B cell (primary cell): ENCODE data around the gene DDR1. TPM values are rescaled to one million over a fixed set of nuclear protein-coding genes. Genes with fewer than 3 reads are reported as not detected.

Source experiments
- ATAC-seq: fragments of 200-7000 bp; cut with Tn5 transposase; one replicate; pipeline ENCODE4 v1.10.0; 2021; ENCODE audit warnings: low read depth, mild to moderate bottlenecking, moderate number of reproducible peaks, moderate library complexity
- CTCF ChIA-PET: fragments of 350-600 bp; sonication (Branson Sonifier 250); formaldehyde crosslinking; loops from one replicate; lab custom pipeline; 2021; ENCODE audit warnings: antibody characterized with exemption, inconsistent platforms; lab: Charles Lee
- POLR2A ChIA-PET: fragments of 350-600 bp; sonication (Branson Sonifier 250); formaldehyde crosslinking; loops from one replicate; lab custom pipeline; 2021; ENCODE audit warnings: antibody characterized with exemption; lab: Charles Lee
- DNase-seq: peaks from one replicate; pipeline ENCODE4 v3.0.0; 2013
- H2AFZ ChIP-seq: 2 replicates; pipeline ENCODE4 v1.6.1; 2012; ENCODE audit warnings: mild to moderate bottlenecking, low read depth, low read length; ENCODE audit not compliant: insufficient read depth, poor library complexity, severe bottlenecking
- H3K27ac ChIP-seq, 2 donors: 1 replicate in 1 of 2; 2 replicates in 1 of 2; pipeline ENCODE4 v1.5.1; 2012 to 2013; ENCODE audit warnings: low read length in 2 of 2, mild to moderate bottlenecking in 2 of 2, moderate library complexity in 1 of 2
- H3K27me3 ChIP-seq, 4 experiments: fragments of 200-600 bp in 1 of 4; sonication (generic) in 1 of 4; replicated peaks in 1 of 4; 1 replicate in 2 of 4; 2 replicates in 2 of 4; pipeline versions ENCODE4 v1.6.1 to v1.7.0; 2013 to 2016; ENCODE audit warnings: low read length in 3 of 4, mild to moderate bottlenecking in 2 of 4, mixed read lengths in 1 of 4, moderate library complexity in 1 of 4; ENCODE audit not compliant: insufficient read depth in 4 of 4, control insufficient read depth in 3 of 4; ENCODE audit errors: control extremely low read depth in 1 of 4
- H3K36me3 ChIP-seq, 2 experiments: replicated peaks in 1 of 2; 1 replicate in 1 of 2; 2 replicates in 1 of 2; pipeline versions ENCODE4 v1.6.1 to v1.7.1; 2013; ENCODE audit warnings: low read length in 1 of 2; ENCODE audit not compliant: insufficient read depth in 2 of 2, control insufficient read depth in 1 of 2; ENCODE audit errors: control extremely low read depth in 1 of 2, extremely low read depth in 1 of 2
- H3K4me1 ChIP-seq, 2 donors: fragments of 200-600 bp in 1 of 2; sonication (generic) in 1 of 2; 1 replicate in 1 of 2; 2 replicates in 1 of 2; pipeline versions ENCODE4 v1.5.1 to v1.6.1; 2013 to 2017; ENCODE audit warnings: low read length in 2 of 2; ENCODE audit not compliant: control insufficient read depth in 2 of 2, insufficient read depth in 2 of 2
- H3K4me2 ChIP-seq: replicated peaks from 2 replicates; pipeline ENCODE3; 2012; ENCODE audit warnings: mild to moderate bottlenecking, low read depth, low read length; ENCODE audit not compliant: poor library complexity, severe bottlenecking
- H3K4me3 ChIP-seq, 5 experiments: fragments of 200-600 bp in 1 of 5; sonication (generic) in 1 of 5; 1 replicate in 3 of 5; 2 replicates in 2 of 5; pipeline versions ENCODE4 v1.5.1 to v1.7.0; 2011 to 2016; ENCODE audit warnings: low read length in 4 of 5, mild to moderate bottlenecking in 4 of 5, low read depth in 2 of 5, control low read depth in 1 of 5, moderate library complexity in 1 of 5; ENCODE audit not compliant: insufficient read depth in 1 of 5; ENCODE audit errors: control extremely low read depth in 1 of 5, extremely low read depth in 1 of 5
- H3K79me2 ChIP-seq: fragments of 200-600 bp; sonication (generic); one replicate; pipeline ENCODE4 v1.6.0; 2016; ENCODE audit warnings: low read length; ENCODE audit not compliant: control insufficient read depth, insufficient read depth
- H3K9ac ChIP-seq: fragments of 200-600 bp; sonication (generic); 2 replicates; pipeline ENCODE4 v1.6.1; 2017; ENCODE audit warnings: mild to moderate bottlenecking, low read length, moderate library complexity
- H3K9me3 ChIP-seq, 3 donors: one replicate each; pipeline versions ENCODE4 v1.6.1 to v1.7.1; 2013; ENCODE audit warnings: low read length in 2 of 3; ENCODE audit not compliant: control insufficient read depth in 2 of 3, insufficient read depth in 1 of 3; ENCODE audit errors: control extremely low read depth in 1 of 3
- H4K20me1 ChIP-seq: 2 replicates; pipeline ENCODE4 v1.6.0; 2012; ENCODE audit warnings: mild to moderate bottlenecking, low read length; ENCODE audit not compliant: insufficient read depth, control insufficient read depth, poor library complexity, severe bottlenecking
- H3K27ac Mint-ChIP-seq: one replicate; pipeline ENCODE4 v1.8.0; 2021; ENCODE audit warnings: mixed read lengths
- H3K27me3 Mint-ChIP-seq: one replicate; pipeline ENCODE4 v1.8.0; 2021; ENCODE audit warnings: mixed read lengths
- H3K4me1 Mint-ChIP-seq: one replicate; pipeline ENCODE4 v1.8.0; 2021; ENCODE audit warnings: mixed read lengths
- H3K4me3 Mint-ChIP-seq: one replicate; pipeline ENCODE4 v1.8.0; 2021; ENCODE audit warnings: mixed read lengths
- H3K9me3 Mint-ChIP-seq: one replicate; pipeline ENCODE4 v1.8.0; 2022; ENCODE audit warnings: mixed read lengths; ENCODE audit not compliant: insufficient read depth
- EZH2 ChIP-seq: IDR thresholded peaks from 2 replicates; pipeline ENCODE4 v1.6.1; 2012; ENCODE audit warnings: borderline replicate concordance, low read depth, mild to moderate bottlenecking, moderate library complexity, low read length; ENCODE audit not compliant: insufficient read depth, poor library complexity, severe bottlenecking
- WGBS: methylation state at CpG from one replicate; pipeline ENCODE4 v1.1.5; 2013; ENCODE audit warnings: missing lambda C conversion rate; ENCODE audit not compliant: insufficient coverage; 5-methylcytosine and 5-hydroxymethylcytosine counted together
- intact Hi-C: fragments of 100-400 bp; cut with micrococcal nuclease; formaldehyde crosslinking; loops from one replicate; pipeline ENCODE4 v1.10.0; 2022
- polyA plus RNA-seq: library from polyadenylated mRNA; depleted of rRNA; stranded (reverse); fragments of >200 nt; gene quantifications from 2 replicates; pipeline ENCODE4 v1.2.3, GENCODE V29; 2012
- total RNA-seq, 2 donors: library from RNA; stranded (reverse); fragments of 120-200 nt in 1 of 2; gene quantifications; 1 replicate in 1 of 2; 2 replicates in 1 of 2; pipeline versions ENCODE4 v1.2.3 to v1.2.4, GENCODE V29; 2013 to 2022
- TF ChIP-seq, protein P1 (sequence below): fragments of 200-600 bp; IDR thresholded peaks from one replicate; pipeline ENCODE4 v1.8.0; 2022; ENCODE audit warnings: antibody characterized with exemption, mild to moderate bottlenecking

DDR1 gene
- total and polyA plus RNA-seq, 2 donors (not counting 1 experiment from before 2014, with no cell fraction given): 28.8 to 61.7 TPM

GRCh38 chr6:30876039-30876730, 8.1 kb upstream of the DDR1 start:
- ChIA-PET CTCF (interaction anchor here (1.0 to 6.2 kb wide), 8 partner anchors 10 to 211 kb away, joined by 3 to 53 read pairs (median 5); partner anchors contain the start of gene VARS2), POLR2A (no interaction called here)
- no peak overlapping the region for H3K27ac ChIP-seq
- no peaks in the 10 kb centered on the region for H4K20me1 ChIP-seq
- TF ChIP-seq, protein P1, sequence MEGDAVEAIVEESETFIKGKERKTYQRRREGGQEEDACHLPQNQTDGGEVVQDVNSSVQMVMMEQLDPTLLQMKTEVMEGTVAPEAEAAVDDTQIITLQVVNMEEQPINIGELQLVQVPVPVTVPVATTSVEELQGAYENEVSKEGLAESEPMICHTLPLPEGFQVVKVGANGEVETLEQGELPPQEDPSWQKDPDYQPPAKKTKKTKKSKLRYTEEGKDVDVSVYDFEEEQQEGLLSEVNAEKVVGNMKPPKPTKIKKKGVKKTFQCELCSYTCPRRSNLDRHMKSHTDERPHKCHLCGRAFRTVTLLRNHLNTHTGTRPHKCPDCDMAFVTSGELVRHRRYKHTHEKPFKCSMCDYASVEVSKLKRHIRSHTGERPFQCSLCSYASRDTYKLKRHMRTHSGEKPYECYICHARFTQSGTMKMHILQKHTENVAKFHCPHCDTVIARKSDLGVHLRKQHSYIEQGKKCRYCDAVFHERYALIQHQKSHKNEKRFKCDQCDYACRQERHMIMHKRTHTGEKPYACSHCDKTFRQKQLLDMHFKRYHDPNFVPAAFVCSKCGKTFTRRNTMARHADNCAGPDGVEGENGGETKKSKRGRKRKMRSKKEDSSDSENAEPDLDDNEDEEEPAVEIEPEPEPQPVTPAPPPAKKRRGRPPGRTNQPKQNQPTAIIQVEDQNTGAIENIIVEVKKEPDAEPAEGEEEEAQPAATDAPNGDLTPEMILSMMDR: no peak
- no peak for TF ChIP-seq EZH2
- Mint-ChIP-seq H3K4me3 (no peak overlapping the region), H3K27me3 (peaks cover 8% of the 10 kb centered on the region), H3K9me3 (peaks cover 6% of the 10 kb centered on the region), H3K4me1 (peaks cover 24% of the 10 kb centered on the region), H3K27ac (no peak overlapping the region)
- H3K9ac ChIP-seq: no peak overlapping the region
- 100% methylated on average over 2 of the region's 4 CpGs for WGBS
- H3K79me2 ChIP-seq: no peaks in the 10 kb centered on the region
- H3K27me3 ChIP-seq: no peaks in the 10 kb centered on the region
- no peak overlapping the region for H3K4me2 ChIP-seq
- peaks cover 18 to 19% of the 10 kb centered on the region in 2 donors for H3K4me1 ChIP-seq
- ATAC-seq (no peak), DNase-seq (no peak)
- intact Hi-C loops: loop anchor here (2.0 to 5.0 kb wide), 2 partner anchors 131 to 199 kb away; partner anchors contain the start of gene IER3
- H3K36me3 ChIP-seq: no peaks in the 10 kb centered on the region
- H3K9me3 ChIP-seq: peaks cover 0 to 7% (median 2%) of the 10 kb centered on the region in 3 donors
- no peak overlapping the region for H3K4me3 ChIP-seq
- H2AFZ ChIP-seq: no peak overlapping the region
